GM12892 (cell line): ENCODE results near the gene TNP2.

Source experiments
- POLR2A ChIP-seq: IDR thresholded peaks from 2 replicates; pipeline ENCODE4 v1.6.1; 2011; ENCODE audit warnings: low read depth, low read length, control low read depth
- POLR2AphosphoS5 ChIP-seq: IDR thresholded peaks from 2 replicates; pipeline ENCODE4 v1.6.1; 2011; ENCODE audit warnings: low read depth, low read length, control low read depth

DNA sequence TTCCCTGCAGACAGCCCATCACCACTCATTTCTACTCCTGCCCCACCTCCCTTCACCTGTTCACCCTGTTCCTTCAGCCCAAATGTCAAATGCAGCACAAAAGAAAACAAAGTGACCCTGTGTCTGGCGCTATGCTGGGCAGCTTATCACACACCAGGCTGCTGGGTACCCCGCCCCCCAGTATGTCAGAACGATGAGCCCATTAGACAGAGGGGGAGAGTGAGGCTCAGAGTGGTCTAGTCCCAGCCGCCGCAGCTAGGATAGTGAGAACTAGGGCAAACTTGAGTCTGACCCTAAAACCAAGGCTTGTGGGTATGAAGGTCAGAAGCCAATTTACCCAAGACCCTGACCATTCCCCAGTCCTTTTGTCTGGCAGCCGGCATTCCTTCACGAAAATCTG lies 4.0 kb downstream of the TNP2 start:
- TF ChIP-seq POLR2A: no peak
- TF ChIP-seq POLR2AphosphoS5: no peak
